Measurements from ENCODE around the gene PRKCI.

DNA sequence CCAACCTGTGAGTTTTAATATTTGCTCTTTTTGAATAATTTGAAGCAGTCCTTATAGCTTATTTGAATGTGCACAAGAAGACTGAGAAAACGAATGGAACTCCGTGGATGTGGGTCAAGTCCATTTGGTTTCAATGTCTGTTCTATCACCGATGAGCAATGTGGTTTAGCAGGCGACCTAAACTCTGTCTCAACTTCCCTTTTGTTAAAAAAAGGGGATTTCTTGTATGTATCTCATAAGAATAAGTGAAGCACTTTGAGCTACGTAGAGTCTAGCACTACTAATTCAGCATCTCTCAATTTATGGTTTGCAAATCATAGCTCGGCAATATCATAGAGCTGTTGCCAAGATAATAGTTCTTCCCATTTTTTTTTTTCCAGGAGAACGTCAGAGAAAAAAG, 130.7 kb downstream of the PRKCI start:
- TF ChIP-seq CTCF (IDR thresholded peaks at IDR 0.05) (no peak), POLR2A (IDR thresholded peaks at IDR 0.05; ENCODE audit: low read depth) (no peak), EP300 (IDR thresholded peaks at IDR 0.05) (no peak), POLR2AphosphoS5 (IDR thresholded peaks at IDR 0.05) (no peak)

Measured in esophagus muscularis mucosa (tissue), 4 donors.